ENCODE results near the gene SF1.

Gene SF1

GRCh38 chr11:64746486-64746885 is 31.9 kb downstream of the SF1 start:
- no peak for DNase-seq (ENCODE audit: low read depth in 4 of 4, low spot score in 1 of 4)

GRCh38 chr11:64745521-64746328 is 32.6 kb downstream of the SF1 start:
- no peak for DNase-seq (ENCODE audit: low read depth in 4 of 4, low spot score in 1 of 4)

- no peak for DNase-seq (ENCODE audit: low read depth in 4 of 4, low spot score in 1 of 4)
These were observed 33.2 kb downstream of the SF1 start for GRCh38 chr11:64745189-64745520.

GRCh38 chr11:64744544-64745188 is 33.7 kb downstream of the SF1 start:
- DNase-seq (ENCODE audit: low read depth in 4 of 4, low spot score in 1 of 4), result no peak

- peak; percentile 55 to 75 (median 57) for DNase-seq (ENCODE audit: low read depth in 4 of 4, low spot score in 1 of 4)
These were observed 34.5 kb downstream of the SF1 start, which contains the start of gene RASGRP2 for GRCh38 chr11:64743591-64744543. Gene RASGRP2 (minus strand): TSS chr11:64744142. CDS start chr11:64742866, 1,276 bp downstream.

- DNase-seq (ENCODE audit: low read depth in 4 of 4, low spot score in 1 of 4), result peak; percentile 54 to 65 (median 60)
These were observed 35.3 kb downstream of the SF1 start for GRCh38 chr11:64742889-64743590.

- DNase-seq (ENCODE audit: low read depth in 4 of 4, low spot score in 1 of 4), result no peak
These were observed 36.1 kb downstream of the SF1 start for GRCh38 chr11:64742087-64742888.

GRCh38 chr11:64741375-64742086 is 36.8 kb downstream of the SF1 start:
- no peak for DNase-seq (ENCODE audit: low read depth in 4 of 4, low spot score in 1 of 4)

GRCh38 chr11:64739871-64740270 is 38.5 kb downstream of the SF1 start:
- no peak for DNase-seq (ENCODE audit: low read depth in 4 of 4, low spot score in 1 of 4)

GRCh38 chr11:64736654-64737053 is 41.7 kb downstream of the SF1 start:
- DNase-seq (ENCODE audit: low read depth in 4 of 4, low spot score in 1 of 4), result no peak

GRCh38 chr11:64735725-64736259 is 42.5 kb downstream of the SF1 start:
- no peak for DNase-seq (ENCODE audit: low read depth in 4 of 4, low spot score in 1 of 4)

GRCh38 chr11:64734811-64735724 is 43.3 kb downstream of the SF1 start:
- no peak for DNase-seq (ENCODE audit: low read depth in 4 of 4, low spot score in 1 of 4)

- no peak for DNase-seq (ENCODE audit: low read depth in 4 of 4, low spot score in 1 of 4)
These were observed 46.7 kb downstream of the SF1 start for GRCh38 chr11:64731601-64732000.

GRCh38 chr11:64729851-64730382 is 48.4 kb downstream of the SF1 start:
- no peak for DNase-seq (ENCODE audit: low read depth in 4 of 4, low spot score in 1 of 4)

- DNase-seq (ENCODE audit: low read depth in 4 of 4, low spot score in 1 of 4), result no peak
These were observed 49.5 kb downstream of the SF1 start for GRCh38 chr11:64728757-64729365.

GRCh38 chr11:64726867-64727530 is 51.3 kb downstream of the SF1 start:
- no peak for DNase-seq (ENCODE audit: low read depth in 4 of 4, low spot score in 1 of 4)

GRCh38 chr11:64726211-64726641 is 52.1 kb downstream of the SF1 start:
- DNase-seq (ENCODE audit: low read depth in 4 of 4, low spot score in 1 of 4), result no peak
